GM21717 (cell line): Measurements from ENCODE around the gene ERCC2.

Experiments used
- ATAC-seq: cut with Tn5 transposase; IDR thresholded peaks from one replicate; pipeline ENCODE4 v1.9.1; 2021; ENCODE audit warnings: mild to moderate bottlenecking, moderate library complexity; ENCODE audit not compliant: unreplicated experiment

Gene ERCC2

DNA sequence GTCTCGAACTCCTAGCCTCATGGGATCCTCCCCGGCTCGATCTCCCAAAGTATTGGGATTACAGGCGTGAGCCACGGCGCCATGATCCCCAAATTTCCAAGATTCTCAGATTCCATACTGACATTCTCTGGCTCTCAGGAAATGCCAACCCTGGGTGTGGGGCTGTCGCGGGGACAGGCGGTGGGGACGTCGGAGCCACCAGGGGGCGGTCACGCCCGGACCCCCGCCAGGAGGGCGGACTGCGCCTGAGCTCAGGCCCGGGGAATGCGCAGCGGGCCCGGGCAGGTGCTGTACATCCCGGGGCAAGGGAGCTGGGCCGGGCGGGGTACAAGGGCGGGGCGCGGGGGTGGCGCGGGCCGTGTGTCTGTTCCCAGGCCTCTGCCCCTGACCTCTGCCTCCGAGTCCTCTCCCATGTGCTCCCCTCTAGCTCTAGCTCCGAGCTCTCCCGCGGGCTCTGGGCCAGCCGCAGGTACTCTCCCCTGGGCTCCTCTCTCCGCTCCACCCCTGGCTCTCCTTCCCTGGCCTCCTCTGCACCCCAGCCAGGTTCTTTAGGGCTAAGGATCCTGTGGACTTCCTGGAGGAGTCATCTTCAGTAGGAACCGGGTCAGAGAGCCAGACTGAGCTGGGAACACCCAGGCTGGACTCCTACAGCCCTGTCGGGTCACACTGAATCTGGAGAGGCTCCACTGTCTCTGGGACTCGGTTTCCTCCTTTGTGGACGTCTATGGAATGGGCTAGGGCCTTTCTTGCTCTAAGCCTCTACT is 32.1 kb upstream of the ERCC2 start:
- ATAC-seq = no peak

DNA sequence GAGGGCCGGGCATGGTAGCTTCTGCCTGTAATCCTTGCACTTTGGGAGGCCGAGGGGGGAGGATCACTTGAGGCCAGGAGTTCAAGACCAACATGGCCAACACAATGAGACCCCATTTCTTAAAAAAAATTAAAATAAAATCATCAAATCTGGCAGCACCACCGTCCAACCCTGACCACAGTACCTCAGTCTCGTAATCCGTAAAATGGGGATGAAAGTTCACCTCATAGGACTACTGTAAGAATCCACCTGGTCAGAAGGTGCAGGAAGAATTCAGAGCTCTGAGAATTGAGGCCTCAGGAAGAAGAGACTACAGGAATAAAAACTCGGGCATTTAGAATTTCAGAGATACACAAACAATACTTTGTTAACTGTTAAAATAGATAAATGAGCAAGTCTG is 31.4 kb upstream of the ERCC2 start:
- ATAC-seq = no peak

DNA sequence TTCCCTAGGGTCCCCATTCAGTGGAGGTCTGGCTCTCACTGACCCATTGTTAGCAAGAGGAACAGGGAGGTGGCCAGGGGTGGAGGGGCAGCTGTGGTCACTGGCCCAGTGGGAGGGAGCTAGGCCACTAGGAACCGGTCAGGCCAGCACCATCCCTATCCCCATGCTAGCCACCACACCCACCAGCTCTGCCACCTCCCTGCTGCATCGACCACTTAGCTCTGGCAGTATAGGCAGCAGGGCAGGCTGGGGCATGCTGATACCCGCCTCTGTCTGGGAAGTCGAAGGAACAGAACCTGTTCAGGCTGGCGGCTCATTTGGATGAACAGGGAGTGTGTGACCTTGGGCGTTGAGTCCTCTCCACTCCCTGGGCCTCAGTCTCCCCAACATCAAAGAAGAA is 29.8 kb upstream of the ERCC2 start:
- no peak for ATAC-seq

- ATAC-seq = no peak
Observed at GRCh38 chr19:45395821-45396617, 25.6 kb upstream of the ERCC2 start.

GRCh38 chr19:45391871-45392665 is 21.7 kb upstream of the ERCC2 start:
- ATAC-seq = no peak

- ATAC-seq = no peak
Observed at GRCh38 chr19:45391346-45391745, 21.0 kb upstream of the ERCC2 start.

GRCh38 chr19:45385392-45386221 is 15.2 kb upstream of the ERCC2 start:
- no peak for ATAC-seq

GRCh38 chr19:45382426-45382825 is 12.1 kb upstream of the ERCC2 start:
- ATAC-seq = no peak

DNA sequence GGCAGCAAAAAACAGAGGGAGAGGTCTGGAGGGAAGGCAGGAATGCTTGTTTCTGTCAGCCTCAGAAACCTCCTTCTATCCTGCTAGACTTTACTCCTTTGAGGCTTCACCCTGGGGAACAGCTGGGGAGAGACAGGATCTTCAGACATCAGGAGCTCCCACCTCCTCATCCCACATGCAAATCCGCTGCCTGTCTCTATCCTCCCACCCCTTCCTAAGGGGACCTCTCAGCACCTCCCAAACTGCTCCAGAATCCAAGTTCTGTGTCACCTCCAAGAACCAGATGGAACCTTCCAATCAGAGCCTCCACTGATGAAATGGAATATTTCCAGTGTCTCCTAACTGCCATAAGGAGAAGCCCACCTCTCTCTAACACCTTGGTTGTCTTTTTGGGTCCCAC is 9.7 kb upstream of the ERCC2 start:
- no peak for ATAC-seq

DNA sequence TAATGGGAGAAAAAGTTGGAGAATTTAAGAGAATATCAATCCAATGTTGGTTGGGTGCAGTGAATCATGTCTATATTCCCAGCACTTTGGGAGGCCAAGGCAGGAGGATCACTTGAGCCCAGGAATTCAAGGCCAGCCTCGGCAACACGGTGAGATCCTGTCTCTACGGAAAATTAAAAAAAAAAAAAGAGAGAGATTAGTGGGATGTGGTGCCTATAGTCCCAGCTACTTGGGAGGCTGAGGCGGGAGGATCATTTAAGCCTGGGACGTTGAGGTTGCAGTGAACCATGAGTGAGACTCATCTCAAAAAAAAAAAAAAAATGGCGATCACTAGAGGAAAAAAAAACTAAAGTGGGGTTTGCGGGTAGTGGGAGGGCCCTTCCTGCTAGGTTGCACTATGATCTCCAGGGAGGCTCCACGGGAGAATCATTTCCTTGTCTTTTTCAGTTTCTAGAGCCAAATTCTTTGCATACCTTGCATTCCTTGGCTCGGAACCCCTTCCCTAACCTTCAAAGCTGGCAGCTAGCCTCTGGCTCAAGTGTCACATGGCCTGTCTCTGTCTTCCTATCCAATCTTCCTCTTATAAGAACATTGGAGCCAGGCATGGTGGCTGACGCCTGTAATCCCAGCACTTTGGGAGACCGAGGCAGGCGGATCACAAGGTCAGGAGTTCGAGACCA is 5.8 kb upstream of the ERCC2 start:
- ATAC-seq = no peak

DNA sequence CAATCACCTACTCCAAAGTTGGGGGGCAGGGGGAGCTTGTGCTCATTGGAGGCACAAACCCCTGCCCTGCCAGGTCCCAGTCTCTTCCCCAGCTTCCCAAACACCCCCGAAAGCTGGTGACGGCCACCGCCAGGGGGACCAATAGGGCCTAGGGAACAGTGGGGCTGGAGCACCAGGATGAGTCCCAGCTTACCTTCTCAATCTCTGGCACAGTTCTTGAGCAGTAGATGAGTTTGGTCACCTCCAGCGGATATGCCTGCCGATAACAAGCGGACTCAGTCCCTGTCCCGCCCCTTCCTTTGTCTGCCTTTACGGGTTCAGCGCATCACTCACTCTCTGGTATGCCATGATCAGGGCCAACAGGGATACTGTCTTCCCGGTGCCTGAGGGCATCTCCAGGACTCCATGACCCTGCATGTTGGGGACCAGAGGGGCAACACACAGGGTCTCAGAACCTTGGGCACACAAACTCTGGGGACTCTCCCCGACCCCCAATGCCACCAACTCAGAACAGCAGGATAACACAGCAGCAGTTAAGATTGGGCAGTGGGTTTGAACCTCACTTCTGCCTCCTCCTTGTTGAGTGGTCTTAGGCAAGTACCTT is 1.5 kb downstream of the ERCC2 start:
- ATAC-seq = no peak

DNA sequence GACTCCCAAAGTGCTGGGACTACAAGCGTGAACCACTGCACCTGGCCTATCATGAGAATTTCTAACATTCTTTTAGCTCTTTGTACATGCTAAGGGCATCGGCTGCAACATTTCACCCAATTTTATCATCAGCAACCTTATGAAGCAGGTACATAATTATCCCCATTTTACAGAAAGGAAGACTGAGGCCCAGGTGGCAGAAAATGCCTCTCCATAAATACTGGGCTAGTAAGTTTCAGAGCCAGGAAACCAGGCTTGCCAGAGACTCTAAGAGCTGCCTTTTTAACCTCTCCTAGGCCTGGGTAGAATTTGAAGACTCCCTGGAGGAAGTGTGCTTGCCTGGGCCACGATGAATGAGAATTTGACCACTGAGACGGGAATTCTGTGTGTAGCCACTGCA is 2.2 kb downstream of the ERCC2 start:
- ATAC-seq = no peak

- ATAC-seq = no peak
Observed at GRCh38 chr19:45364696-45365095, 5.7 kb downstream of the ERCC2 start.

DNA sequence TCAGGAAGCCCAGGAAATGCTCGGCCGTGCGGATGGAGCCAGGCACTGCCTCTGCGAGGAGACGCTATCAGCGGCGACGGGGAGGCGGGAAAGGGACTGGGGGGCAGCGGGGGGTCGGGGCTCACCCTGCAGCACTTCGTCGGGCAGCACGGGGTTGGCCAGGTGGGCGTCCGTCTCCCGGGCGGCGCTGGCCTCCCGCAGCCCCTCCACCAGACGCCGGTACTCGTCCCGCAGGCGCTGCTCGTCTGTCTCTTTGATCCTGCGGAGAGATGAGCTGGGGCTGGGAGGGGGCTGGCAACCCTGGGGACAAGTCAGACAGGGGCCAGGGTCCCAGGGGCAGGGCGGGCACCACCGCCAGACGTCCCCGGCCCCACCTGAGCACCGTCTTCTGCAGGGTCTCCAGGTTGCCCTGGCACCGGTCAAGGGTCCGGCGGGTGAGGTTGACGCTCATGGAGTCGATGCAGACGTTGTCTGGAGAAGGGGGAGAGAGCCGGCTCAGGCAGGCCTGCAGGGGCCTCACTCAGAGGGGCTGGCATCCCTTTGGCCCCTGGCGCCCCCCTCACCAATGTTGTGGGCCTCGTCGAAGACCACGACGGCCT is 6.4 kb downstream of the ERCC2 start:
- ATAC-seq = no peak

DNA sequence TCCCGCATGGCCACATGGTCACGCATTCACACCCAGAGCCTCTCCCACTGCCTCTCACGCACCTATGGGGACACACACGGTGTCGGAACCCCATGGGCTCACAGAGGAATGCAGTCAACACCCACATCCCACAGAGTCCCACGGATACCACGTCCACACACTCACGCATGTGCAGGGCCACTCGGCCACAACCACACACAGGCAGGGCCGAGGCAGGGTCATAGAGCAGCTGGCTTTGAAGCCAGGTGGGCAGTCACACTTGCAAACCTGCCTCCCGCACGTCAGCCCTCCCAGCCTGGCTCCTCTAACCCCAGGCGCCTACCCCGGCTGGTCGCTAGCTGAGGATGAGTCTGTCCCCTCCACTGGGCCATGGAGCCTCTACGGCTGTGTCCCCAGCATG is 8.1 kb downstream of the ERCC2 start:
- no peak for ATAC-seq

GRCh38 chr19:45361608-45362007 is 8.8 kb downstream of the ERCC2 start:
- no peak for ATAC-seq

GRCh38 chr19:45358213-45358792 is 12.1 kb downstream of the ERCC2 start:
- no peak for ATAC-seq

DNA sequence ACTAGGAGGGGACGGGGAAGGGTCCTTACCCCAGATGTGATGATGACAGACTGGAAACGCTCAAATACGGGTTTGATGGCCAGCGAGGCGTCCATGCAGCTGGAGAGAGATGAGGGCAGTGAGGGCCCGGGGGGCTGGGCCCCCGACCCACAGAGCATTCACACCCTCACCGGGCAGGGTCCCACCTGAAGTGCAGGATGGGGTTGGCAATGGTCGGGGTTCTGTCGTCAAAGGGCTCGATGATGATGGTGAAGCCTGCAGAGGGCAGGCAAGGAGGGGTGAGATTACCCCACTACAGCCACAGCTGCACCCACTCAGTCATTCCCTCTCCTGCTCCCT is 13.0 kb downstream of the ERCC2 start:
- no peak for ATAC-seq

DNA sequence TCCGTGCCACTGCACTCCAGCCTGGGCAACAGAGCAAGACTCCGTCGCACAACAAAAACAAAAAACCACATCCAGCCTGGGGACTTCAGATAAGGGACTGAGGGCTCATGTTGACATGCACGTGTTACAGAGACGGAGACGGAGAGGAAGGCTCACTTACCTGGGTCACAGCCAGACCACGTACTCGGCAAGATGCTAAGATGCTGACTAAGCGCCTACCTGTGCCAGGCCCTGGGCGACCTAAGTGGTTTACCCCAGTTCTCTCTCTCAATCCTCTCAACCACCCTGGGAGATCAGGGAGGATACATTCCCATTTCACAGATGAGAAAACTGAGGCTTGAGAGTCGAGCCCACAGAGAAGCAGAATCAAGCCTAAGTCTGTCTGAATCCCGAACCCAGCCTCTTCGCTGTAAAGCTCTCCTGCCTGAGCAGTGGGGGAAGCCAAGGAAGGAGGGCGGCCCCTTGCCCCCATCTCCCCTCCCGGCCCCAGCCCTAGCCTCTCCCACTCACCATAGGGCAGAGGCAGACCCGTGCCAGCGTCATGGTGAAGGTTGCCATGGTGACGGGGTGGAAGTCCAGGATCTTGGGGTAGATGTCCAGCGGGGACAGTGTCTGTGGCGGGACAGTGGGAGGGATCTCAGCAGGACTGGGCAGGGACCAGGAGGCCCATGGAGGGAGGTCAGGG is 13.5 kb downstream of the ERCC2 start:
- ATAC-seq = no peak
